Measurements from ENCODE around the gene WASHC4. TPM values are rescaled to one million over a fixed set of nuclear protein-coding genes. Genes with fewer than 3 reads are reported as not detected.

WASHC4 gene
- total and polyA plus RNA-seq, 8 donors: 6.1 to 128 (median 27.8) TPM

DNA sequence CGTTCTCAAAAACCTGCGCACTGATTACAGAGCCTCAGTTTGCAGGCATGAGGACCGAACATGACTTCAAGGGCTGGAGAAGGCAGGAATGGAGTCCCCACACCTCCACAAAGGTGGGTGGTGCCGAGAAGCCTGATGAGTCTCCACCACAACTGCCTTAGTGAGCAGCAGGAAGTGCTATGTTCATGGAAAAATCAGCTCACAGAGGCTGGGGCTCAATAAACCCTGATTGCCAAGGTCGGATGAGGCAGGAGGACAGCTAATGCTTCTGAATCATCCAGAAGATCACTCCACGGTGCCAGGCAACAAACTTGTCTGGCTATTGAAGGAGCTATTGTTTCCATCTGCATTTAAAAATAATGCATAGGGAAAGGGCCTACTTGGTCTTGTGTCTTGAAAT is 97.4 kb downstream of the WASHC4 start:
- H3K4me1 ChIP-seq: peaks cover 4 to 14% (median 9%) of the 10 kb centered on the region in 4 donors
- no peak overlapping the region for H3K4me3 ChIP-seq
- DNase-seq: no peak
- H3K27me3 ChIP-seq: no peaks in the 10 kb centered on the region
- 73 to 86% (median 80%) methylated on average over 6 of the region's 6 CpGs for WGBS, 5 donors
- H3K9me3 ChIP-seq: no peaks in the 10 kb centered on the region
- H3K36me3 ChIP-seq: peaks cover 61 to 100% (median 99%) of the 10 kb centered on the region in 4 donors
- intact Hi-C loops (cut with DNase I; ENCODE audit: low total_unique reads): no loop called here
- TF ChIP-seq, protein P1, sequence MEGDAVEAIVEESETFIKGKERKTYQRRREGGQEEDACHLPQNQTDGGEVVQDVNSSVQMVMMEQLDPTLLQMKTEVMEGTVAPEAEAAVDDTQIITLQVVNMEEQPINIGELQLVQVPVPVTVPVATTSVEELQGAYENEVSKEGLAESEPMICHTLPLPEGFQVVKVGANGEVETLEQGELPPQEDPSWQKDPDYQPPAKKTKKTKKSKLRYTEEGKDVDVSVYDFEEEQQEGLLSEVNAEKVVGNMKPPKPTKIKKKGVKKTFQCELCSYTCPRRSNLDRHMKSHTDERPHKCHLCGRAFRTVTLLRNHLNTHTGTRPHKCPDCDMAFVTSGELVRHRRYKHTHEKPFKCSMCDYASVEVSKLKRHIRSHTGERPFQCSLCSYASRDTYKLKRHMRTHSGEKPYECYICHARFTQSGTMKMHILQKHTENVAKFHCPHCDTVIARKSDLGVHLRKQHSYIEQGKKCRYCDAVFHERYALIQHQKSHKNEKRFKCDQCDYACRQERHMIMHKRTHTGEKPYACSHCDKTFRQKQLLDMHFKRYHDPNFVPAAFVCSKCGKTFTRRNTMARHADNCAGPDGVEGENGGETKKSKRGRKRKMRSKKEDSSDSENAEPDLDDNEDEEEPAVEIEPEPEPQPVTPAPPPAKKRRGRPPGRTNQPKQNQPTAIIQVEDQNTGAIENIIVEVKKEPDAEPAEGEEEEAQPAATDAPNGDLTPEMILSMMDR (IDR thresholded peaks at IDR 0.05): no peak
- TF ChIP-seq EP300 (IDR thresholded peaks at IDR 0.05) (no peak), POLR2AphosphoS5 (IDR thresholded peaks at IDR 0.05) (no peak), POLR2A (IDR thresholded peaks at IDR 0.05) (no peak)
- peak overlapping the region in 1 of 5 donors; percentile 4 for H3K27ac ChIP-seq

DNA sequence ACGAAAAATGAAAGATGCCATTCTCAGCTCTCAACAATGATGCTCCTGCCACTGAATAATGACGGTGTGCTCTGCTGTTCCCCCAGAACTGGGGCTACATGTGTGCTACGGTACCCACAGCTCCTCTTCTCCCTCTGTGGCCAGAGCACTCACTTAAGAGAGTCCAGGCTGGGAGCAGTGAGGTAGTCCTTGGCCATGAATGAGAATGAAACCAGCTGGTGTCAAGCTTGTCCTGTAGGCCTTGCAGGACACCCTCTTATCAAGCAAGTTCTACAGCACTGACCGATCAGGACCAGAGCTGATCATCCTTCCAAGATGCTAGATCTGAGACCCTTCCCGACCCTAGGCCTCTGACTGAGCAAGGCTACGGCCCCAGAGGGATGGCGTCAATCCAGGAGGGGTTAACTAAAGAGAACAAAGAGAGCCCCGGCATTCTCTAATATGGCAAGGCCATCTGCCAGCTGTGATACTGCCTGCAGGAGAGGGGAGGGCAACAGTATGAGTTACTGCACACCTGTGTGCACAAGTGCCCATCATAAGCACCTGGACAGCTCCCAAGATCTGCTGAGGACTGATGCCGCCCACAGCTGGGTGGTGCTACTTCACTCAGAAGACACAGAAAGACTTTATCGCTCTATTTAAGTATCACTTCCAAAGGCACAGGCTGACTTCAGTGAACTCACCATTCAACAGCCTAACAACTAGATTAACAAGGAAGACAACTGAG is 98.0 kb downstream of the WASHC4 start:
- Histone ChIP-seq H3K27me3 (no peaks in the 10 kb centered on the region), H3K4me1 (peaks cover 4 to 14% (median 9%) of the 10 kb centered on the region in 4 donors), H3K4me3 (no peak overlapping the region), H3K27ac (peak overlapping the region in 2 of 5 donors; percentile 4 to 11), H3K36me3 (peaks cover 61 to 100% (median 98%) of the 10 kb centered on the region in 4 donors), H3K9me3 (no peaks in the 10 kb centered on the region)
- WGBS, 5 donors: 81 to 87% (median 82%) methylated on average over 9 to 10 of the region's 10 CpGs
- DNase-seq: peak in 1 of 2 donors; percentile 44
- intact Hi-C loops (cut with DNase I; ENCODE audit: low total_unique reads): no loop called here
- TF ChIP-seq, protein P1 (IDR thresholded peaks at IDR 0.05): no peak
- TF ChIP-seq POLR2A (IDR thresholded peaks at IDR 0.05): no peak
- TF ChIP-seq POLR2AphosphoS5 (IDR thresholded peaks at IDR 0.05): no peak

DNA sequence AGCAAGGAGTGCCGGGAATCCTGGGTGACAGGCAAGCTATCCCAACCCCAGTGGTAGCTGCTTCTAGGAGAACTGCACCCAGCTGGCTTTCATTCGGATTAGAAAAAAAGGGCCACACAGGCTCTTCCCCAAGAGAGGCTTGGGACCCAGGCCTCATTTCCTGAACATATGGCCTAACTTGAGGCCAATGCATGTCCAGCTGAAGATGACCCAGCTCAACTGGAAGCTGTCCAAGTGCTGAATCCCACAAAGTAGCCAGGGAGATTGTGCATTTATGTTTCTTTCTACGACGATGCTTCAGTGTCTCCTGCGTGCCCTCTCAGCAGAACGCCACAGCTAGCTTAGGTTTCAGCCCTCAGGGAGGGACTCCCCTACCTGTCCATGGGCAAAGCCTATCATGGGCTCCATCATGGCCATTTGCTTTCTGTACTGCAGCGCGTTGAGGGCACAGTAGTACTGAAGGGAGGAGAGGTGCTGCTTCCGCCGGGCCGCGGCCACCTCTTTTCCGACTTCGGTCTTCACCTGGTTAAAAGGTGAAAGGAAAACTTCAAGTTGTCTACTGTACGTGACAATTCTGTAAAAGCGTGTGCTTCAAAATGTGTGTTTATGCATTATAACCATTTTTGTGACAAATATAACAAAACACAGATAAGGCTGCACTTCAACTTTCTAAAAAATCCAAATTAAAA is 99.3 kb downstream of the WASHC4 start:
- TF ChIP-seq POLR2AphosphoS5 (IDR thresholded peaks at IDR 0.05): no peak
- TF ChIP-seq EP300 (IDR thresholded peaks at IDR 0.05): no peak
- TF ChIP-seq POLR2A (IDR thresholded peaks at IDR 0.05): no peak
- TF ChIP-seq, protein P1 (IDR thresholded peaks at IDR 0.05): no peak
- Histone ChIP-seq H3K27ac (no peak overlapping the region), H3K27me3 (no peaks in the 10 kb centered on the region), H3K9me3 (no peaks in the 10 kb centered on the region), H3K4me1 (peaks cover 1 to 9% (median 4%) of the 10 kb centered on the region in 4 donors), H3K36me3 (peaks cover 70 to 100% (median 98%) of the 10 kb centered on the region in 4 donors), H3K4me3 (no peak overlapping the region)
- intact Hi-C loops (cut with DNase I; ENCODE audit: low total_unique reads): no loop called here
- WGBS, 5 donors: 90 to 95% (median 93%) methylated on average over 15 to 16 of the region's 16 CpGs
- DNase-seq: peak in 1 of 2 donors; percentile 45

DNA sequence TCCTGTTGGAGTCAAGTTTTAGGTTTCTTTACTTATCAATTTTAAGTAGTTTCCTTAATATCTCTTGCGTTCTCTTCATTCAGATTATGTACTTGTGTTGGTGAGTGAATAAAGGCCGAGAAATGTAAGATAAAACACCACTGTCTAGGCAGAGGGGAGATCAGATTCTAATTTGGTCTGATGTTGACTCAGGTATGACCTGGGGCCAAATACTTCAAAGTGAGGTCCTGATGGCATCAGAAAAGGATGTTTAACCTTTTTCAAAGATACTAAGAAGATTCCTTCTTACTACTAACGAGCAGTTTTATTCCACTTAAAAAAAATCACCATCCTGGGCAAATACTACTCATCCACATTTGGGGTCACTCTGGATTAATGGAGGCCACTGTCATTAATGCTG is 101.6 kb downstream of the WASHC4 start:
- intact Hi-C loops (cut with DNase I; ENCODE audit: low total_unique reads): no loop called here
- H3K27ac ChIP-seq: no peak overlapping the region
- TF ChIP-seq POLR2A (IDR thresholded peaks at IDR 0.05) (no peak), EP300 (IDR thresholded peaks at IDR 0.05) (no peak), POLR2AphosphoS5 (IDR thresholded peaks at IDR 0.05) (no peak)
- TF ChIP-seq, protein P1 (IDR thresholded peaks at IDR 0.05): no peak
- H3K4me3 ChIP-seq: no peak overlapping the region
- no peaks in the 10 kb centered on the region for H3K9me3 ChIP-seq
- H3K27me3 ChIP-seq: no peaks in the 10 kb centered on the region
- H3K4me1 ChIP-seq: peaks cover 0 to 8% (median 3%) of the 10 kb centered on the region in 4 donors
- DNase-seq: no peak
- H3K36me3 ChIP-seq: peaks cover 59 to 95% (median 91%) of the 10 kb centered on the region in 4 donors
- WGBS, 5 donors: 75 to 87% (median 79%) methylated on average over 3 of the region's 3 CpGs
